GM18873 (cell line): ENCODE data around the gene TTC27.
"Not testable (repeated sequence)": the region's sequence is repeated elsewhere in the genome, so short reads cannot be mapped to it uniquely, and the experiment has no call there.

ENCODE experiments used
- ATAC-seq: cut with Tn5 transposase; IDR thresholded peaks from one replicate; pipeline ENCODE4 v1.9.1; 2021; ENCODE audit warnings: mild to moderate bottlenecking, moderate library complexity, moderate number of reproducible peaks; ENCODE audit not compliant: unreplicated experiment, low FRiP score

TTC27 gene

GRCh38 chr2:32718752-32719151 lies 90.9 kb downstream of the TTC27 start:
- no peak for ATAC-seq

GRCh38 chr2:32719430-32719829 lies 91.6 kb downstream of the TTC27 start:
- no peak for ATAC-seq

- ATAC-seq, result no peak
These were observed 92.3 kb downstream of the TTC27 start for GRCh38 chr2:32719933-32720716.

GRCh38 chr2:32720771-32721170 lies 92.9 kb downstream of the TTC27 start:
- no peak for ATAC-seq

GRCh38 chr2:32721376-32721775 lies 93.5 kb downstream of the TTC27 start:
- ATAC-seq, result no peak

GRCh38 chr2:32723467-32724079 lies 95.7 kb downstream of the TTC27 start:
- ATAC-seq, result no peak

- ATAC-seq, result not testable (repeated sequence)
These were observed 98.8 kb downstream of the TTC27 start for GRCh38 chr2:32726678-32727077.

GRCh38 chr2:32727157-32727556 lies 99.3 kb downstream of the TTC27 start:
- ATAC-seq, result no peak

GRCh38 chr2:32730958-32731357 lies 103.1 kb downstream of the TTC27 start:
- ATAC-seq, result not testable (repeated sequence)

GRCh38 chr2:32732120-32732519 lies 104.3 kb downstream of the TTC27 start:
- ATAC-seq, result no peak

- no peak for ATAC-seq
These were observed 105.1 kb downstream of the TTC27 start for GRCh38 chr2:32732912-32733472.

GRCh38 chr2:32735348-32735747 lies 107.5 kb downstream of the TTC27 start:
- no peak for ATAC-seq

GRCh38 chr2:32738939-32739338 lies 111.1 kb downstream of the TTC27 start:
- no peak for ATAC-seq

GRCh38 chr2:32739664-32740063 lies 111.8 kb downstream of the TTC27 start:
- ATAC-seq, result no peak

GRCh38 chr2:32741575-32741974 lies 113.7 kb downstream of the TTC27 start:
- no peak for ATAC-seq

- ATAC-seq, result no peak
These were observed 114.5 kb downstream of the TTC27 start for GRCh38 chr2:32742376-32742775.

- no peak for ATAC-seq
These were observed 115.8 kb downstream of the TTC27 start for GRCh38 chr2:32743480-32744236.

- ATAC-seq, result no peak
These were observed 117.3 kb downstream of the TTC27 start for GRCh38 chr2:32745191-32745590.

- ATAC-seq, result no peak
These were observed 117.8 kb downstream of the TTC27 start for GRCh38 chr2:32745675-32746074.

- no peak for ATAC-seq
These were observed 118.8 kb downstream of the TTC27 start for GRCh38 chr2:32746669-32747068.

GRCh38 chr2:32748158-32748557 lies 120.3 kb downstream of the TTC27 start:
- ATAC-seq, result no peak
